ENCODE measurements around the gene ESPN. TPM values are rescaled to one million over a fixed set of nuclear protein-coding genes. Genes with fewer than 3 reads are reported as not detected.

ESPN gene
- total RNA-seq, 2 experiments from 2014 or later: not detected

GRCh38 chr1:6505367-6506209 is 81.0 kb downstream of the ESPN start:
- H3K27ac ChIP-seq (ENCODE audit: low read depth, low read length, poor library complexity, severe bottlenecking): no peak overlapping the region
- H3K79me2 ChIP-seq (ENCODE audit: insufficient read depth, low read depth, low read length): no peaks in the 10 kb centered on the region
- no peaks in the 10 kb centered on the region for H3K4me1 ChIP-seq (ENCODE audit: insufficient read depth, low read length, poor library complexity, severe bottlenecking)
- no peaks in the 10 kb centered on the region for H3K9me2 ChIP-seq (ENCODE audit: insufficient read depth, low read length)
- ChIA-PET CTCF (ENCODE audit: unreplicated experiment) (no interaction called here), POLR2A (no interaction called here)
- H4K20me1 ChIP-seq (ENCODE audit: insufficient read depth, low read length): no peaks in the 10 kb centered on the region; the same call in 1 of the 2 replicates
- intact Hi-C loops (cut with micrococcal nuclease; ENCODE audit: unreplicated experiment): no loop called here
- H3K4me3 ChIP-seq (ENCODE audit: low read depth, low read length, poor library complexity, severe bottlenecking): no peak overlapping the region
- no peak overlapping the region for H2AFZ ChIP-seq (ENCODE audit: low read length)
- no peaks in the 10 kb centered on the region for H3K36me3 ChIP-seq (ENCODE audit: insufficient read depth, low read length)
- DNase-seq (ENCODE audit: low spot score): no peak
- BruUV-seq (replicated peaks): no TSS peak
- H3K4me2 ChIP-seq (ENCODE audit: low read length): no peak overlapping the region
- TF ChIP-seq, protein P1, sequence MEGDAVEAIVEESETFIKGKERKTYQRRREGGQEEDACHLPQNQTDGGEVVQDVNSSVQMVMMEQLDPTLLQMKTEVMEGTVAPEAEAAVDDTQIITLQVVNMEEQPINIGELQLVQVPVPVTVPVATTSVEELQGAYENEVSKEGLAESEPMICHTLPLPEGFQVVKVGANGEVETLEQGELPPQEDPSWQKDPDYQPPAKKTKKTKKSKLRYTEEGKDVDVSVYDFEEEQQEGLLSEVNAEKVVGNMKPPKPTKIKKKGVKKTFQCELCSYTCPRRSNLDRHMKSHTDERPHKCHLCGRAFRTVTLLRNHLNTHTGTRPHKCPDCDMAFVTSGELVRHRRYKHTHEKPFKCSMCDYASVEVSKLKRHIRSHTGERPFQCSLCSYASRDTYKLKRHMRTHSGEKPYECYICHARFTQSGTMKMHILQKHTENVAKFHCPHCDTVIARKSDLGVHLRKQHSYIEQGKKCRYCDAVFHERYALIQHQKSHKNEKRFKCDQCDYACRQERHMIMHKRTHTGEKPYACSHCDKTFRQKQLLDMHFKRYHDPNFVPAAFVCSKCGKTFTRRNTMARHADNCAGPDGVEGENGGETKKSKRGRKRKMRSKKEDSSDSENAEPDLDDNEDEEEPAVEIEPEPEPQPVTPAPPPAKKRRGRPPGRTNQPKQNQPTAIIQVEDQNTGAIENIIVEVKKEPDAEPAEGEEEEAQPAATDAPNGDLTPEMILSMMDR (conservative IDR thresholded peaks at IDR 0.05; ENCODE audit: low read length): no peak
- no peak for TF ChIP-seq EZH2phosphoT487 (IDR thresholded peaks at IDR 0.05; ENCODE audit: borderline replicate concordance, low read depth, low read length)
- H3K9me3 ChIP-seq (ENCODE audit: low read length): no peaks in the 10 kb centered on the region

GRCh38 chr1:6506210-6507036 is 81.8 kb downstream of the ESPN start:
- Histone ChIP-seq H3K4me2 (ENCODE audit: low read length) (no peak overlapping the region), H2AFZ (ENCODE audit: low read length) (no peak overlapping the region), H3K79me2 (ENCODE audit: insufficient read depth, low read depth, low read length) (no peaks in the 10 kb centered on the region), H3K36me3 (ENCODE audit: insufficient read depth, low read length) (no peaks in the 10 kb centered on the region), H3K4me1 (ENCODE audit: insufficient read depth, low read length, poor library complexity, severe bottlenecking) (no peaks in the 10 kb centered on the region), H4K20me1 (ENCODE audit: insufficient read depth, low read length) (no peaks in the 10 kb centered on the region; the same call in 1 of the 2 replicates), H3K9me3 (ENCODE audit: low read length) (no peaks in the 10 kb centered on the region), H3K9me2 (ENCODE audit: insufficient read depth, low read length) (no peaks in the 10 kb centered on the region), H3K27ac (ENCODE audit: low read depth, low read length, poor library complexity, severe bottlenecking) (no peak overlapping the region), H3K4me3 (ENCODE audit: low read depth, low read length, poor library complexity, severe bottlenecking) (no peak overlapping the region)
- ChIA-PET CTCF (ENCODE audit: unreplicated experiment) (no interaction called here), POLR2A (interaction anchor here (0.6 kb wide), 1 partner anchor 219 kb away, joined by 6 read pairs; no protein-coding TSS in a partner anchor)
- BruUV-seq (replicated peaks): no TSS peak
- no peak for TF ChIP-seq EZH2phosphoT487 (IDR thresholded peaks at IDR 0.05; ENCODE audit: borderline replicate concordance, low read depth, low read length)
- intact Hi-C loops (cut with micrococcal nuclease; ENCODE audit: unreplicated experiment): no loop called here
- DNase-seq (ENCODE audit: low spot score): no peak

- Histone ChIP-seq H3K9me2 (ENCODE audit: insufficient read depth, low read length) (no peaks in the 10 kb centered on the region), H3K27ac (ENCODE audit: low read depth, low read length, poor library complexity, severe bottlenecking) (no peak overlapping the region), H3K79me2 (ENCODE audit: insufficient read depth, low read depth, low read length) (no peaks in the 10 kb centered on the region), H3K4me2 (ENCODE audit: low read length) (no peak overlapping the region), H3K4me1 (ENCODE audit: insufficient read depth, low read length, poor library complexity, severe bottlenecking) (no peaks in the 10 kb centered on the region), H4K20me1 (ENCODE audit: insufficient read depth, low read length) (no peaks in the 10 kb centered on the region; the same call in 1 of the 2 replicates), H2AFZ (ENCODE audit: low read length) (no peak overlapping the region), H3K4me3 (ENCODE audit: low read depth, low read length, poor library complexity, severe bottlenecking) (no peak overlapping the region), H3K9me3 (ENCODE audit: low read length) (no peaks in the 10 kb centered on the region), H3K36me3 (ENCODE audit: insufficient read depth, low read length) (no peaks in the 10 kb centered on the region)
- no TSS peak for BruUV-seq (replicated peaks)
- intact Hi-C loops (cut with micrococcal nuclease; ENCODE audit: unreplicated experiment): no loop called here
- TF ChIP-seq EZH2phosphoT487 (IDR thresholded peaks at IDR 0.05; ENCODE audit: borderline replicate concordance, low read depth, low read length): no peak
- TF ChIP-seq, protein P1 (conservative IDR thresholded peaks at IDR 0.05; ENCODE audit: low read length): no peak
- DNase-seq (ENCODE audit: low spot score): no peak
- ChIA-PET POLR2A (interaction anchor here (0.6 kb wide), 1 partner anchor 220 kb away, joined by 6 read pairs; no protein-coding TSS in a partner anchor), CTCF (ENCODE audit: unreplicated experiment) (no interaction called here)
Observed at GRCh38 chr1:6507037-6507428, 82.5 kb downstream of the ESPN start.

Data from OCI-LY7 (cell line).